ENCODE results near the gene STMN1. TPM values are rescaled to one million over a fixed set of nuclear protein-coding genes. Genes with fewer than 3 reads are reported as not detected.

Gene STMN1
- total RNA-seq, 1 experiment from 2014 or later, result 368 TPM

GRCh38 chr1:25918615-25919014, 12.4 kb upstream of the STMN1 start (continued):
- no peak for TF ChIP-seq EZH2phosphoT487 (IDR thresholded peaks at IDR 0.05; ENCODE audit: borderline replicate concordance)
- TF ChIP-seq CTCF (IDR thresholded peaks at IDR 0.05 in 2 of 3, conservative IDR thresholded peaks at IDR 0.05 in 1 of 3; ENCODE audit: borderline replicate concordance in 1 of 3, insufficient read depth in 1 of 3, low read depth in 2 of 3, low read length in 2 of 3), result no peak
- TF ChIP-seq RAD21 (IDR thresholded peaks at IDR 0.05; ENCODE audit: low read depth), result no peak
- TF ChIP-seq EZH2 (IDR thresholded peaks at IDR 0.05), result no peak
- TF ChIP-seq JUND (IDR thresholded peaks at IDR 0.05), result no peak

GRCh38 chr1:25917996-25918395, 11.8 kb upstream of the STMN1 start:
- no TSS peak for BruUV-seq (replicated peaks)
- ATAC-seq (no peak), DNase-seq (ENCODE audit: low read depth, low spot score) (no peak)
- Histone ChIP-seq H3K27ac (ENCODE audit: low read depth, low read length) (no peak overlapping the region), H2AFZ (ENCODE audit: low read depth, low read length, poor library complexity, severe bottlenecking) (no peak overlapping the region), H3K79me2 (ENCODE audit: insufficient read depth, low read length) (no peaks in the 10 kb centered on the region), H3K9me2 (ENCODE audit: insufficient read depth) (no peaks in the 10 kb centered on the region), H3K4me1 (ENCODE audit: control insufficient read depth in 1 of 2, insufficient read depth in 2 of 2, low read length in 2 of 2) (no peaks in the 10 kb centered on the region), H3K4me2 (ENCODE audit: low read length) (no peak overlapping the region), H3K4me3 (replicated peaks in 1 of 2; ENCODE audit: low read depth in 1 of 2, low read length in 2 of 2) (no peak overlapping the region), H3K36me3 (ENCODE audit: control insufficient read depth in 1 of 2, insufficient read depth in 2 of 2, low read length in 2 of 2) (no peaks in the 10 kb centered on the region), H4K20me1 (ENCODE audit: insufficient read depth) (no peaks in the 10 kb centered on the region), H3K9ac (ENCODE audit: low read length) (no peak overlapping the region), H3K27me3 (ENCODE audit: insufficient read depth, low read length) (no peaks in the 10 kb centered on the region), H3K9me3 (ENCODE audit: control insufficient read depth in 1 of 2, insufficient read depth in 1 of 2, low read depth in 1 of 2, low read length in 2 of 2) (no peaks in the 10 kb centered on the region)
- TF ChIP-seq ZNF274 (IDR thresholded peaks at IDR 0.05; ENCODE audit: low read depth, low read length) (no peak), MAX (IDR thresholded peaks at IDR 0.05) (no peak), CEBPB (IDR thresholded peaks at IDR 0.05; ENCODE audit: low read depth) (no peak), EGR1 (IDR thresholded peaks at IDR 0.05; ENCODE audit: low read depth) (no peak), SRF (IDR thresholded peaks at IDR 0.05; ENCODE audit: low read depth) (no peak), EZH2phosphoT487 (IDR thresholded peaks at IDR 0.05; ENCODE audit: borderline replicate concordance) (no peak)
- intact Hi-C loops (cut with micrococcal nuclease), result no loop called here
- POLR2A ChIA-PET, result no interaction called here
- RAD21 ChIA-PET (ENCODE audit: low non-redundant PET in 1 of 2, low total read pairs in 2 of 2, uncharacterized antibody in 2 of 2, unreplicated experiment in 2 of 2), result no interaction called here
- CTCF ChIA-PET, result no interaction called here
